Measurements from ENCODE around the gene HTRA3.

HTRA3 gene

GRCh38 chr4:8269535-8270417 is at the start of gene HTRA3:
HTRA3 (plus strand) TSS chr4:8269754; CDS start chr4:8269969, 215 bp downstream.
- DNase-seq (ENCODE audit: low read depth) = no peak

- no peak for DNase-seq (ENCODE audit: low read depth)
Measured at GRCh38 chr4:8220661-8221450, 48.7 kb upstream of the HTRA3 start.

DNA sequence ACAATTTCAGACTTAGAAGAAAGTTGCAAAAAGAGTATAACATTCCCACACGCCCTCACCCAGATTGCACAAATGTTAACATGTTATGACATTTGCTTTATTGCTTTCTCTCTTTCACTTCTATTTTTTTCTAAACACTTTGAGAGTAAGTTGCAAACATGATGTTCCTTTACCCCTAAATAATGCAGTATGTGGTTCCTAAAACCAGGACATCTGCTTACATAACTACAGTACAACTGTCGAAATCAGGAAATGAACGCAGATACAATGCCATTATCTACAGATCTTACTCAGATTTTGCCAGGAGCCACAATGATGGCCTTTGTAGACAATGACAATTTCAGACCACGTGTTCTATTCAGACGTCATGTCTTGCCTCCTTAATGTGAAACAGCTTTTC is 48.1 kb upstream of the HTRA3 start:
- peak; percentile 20 for DNase-seq (ENCODE audit: low read depth)

DNA sequence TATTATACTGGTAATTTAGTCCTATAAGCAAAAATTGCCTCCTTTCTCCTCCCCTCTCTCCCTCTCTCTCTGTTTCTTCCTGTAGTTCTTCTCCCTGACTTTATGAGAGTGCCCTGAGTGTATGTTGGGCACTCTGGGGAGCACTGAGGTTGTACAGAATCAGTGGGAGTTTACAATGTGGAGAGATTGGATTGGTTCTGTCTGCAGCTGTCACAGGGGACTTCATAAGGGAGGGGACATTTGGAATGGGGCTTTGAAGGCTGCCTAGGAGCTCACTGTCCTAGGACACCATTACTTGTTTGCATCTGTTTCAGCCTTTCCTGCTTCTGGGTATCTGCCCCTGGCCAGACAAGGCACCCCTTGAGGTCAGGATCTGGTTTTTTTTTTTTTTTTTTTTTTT is 47.6 kb upstream of the HTRA3 start:
- DNase-seq (ENCODE audit: low read depth) = no peak

DNA sequence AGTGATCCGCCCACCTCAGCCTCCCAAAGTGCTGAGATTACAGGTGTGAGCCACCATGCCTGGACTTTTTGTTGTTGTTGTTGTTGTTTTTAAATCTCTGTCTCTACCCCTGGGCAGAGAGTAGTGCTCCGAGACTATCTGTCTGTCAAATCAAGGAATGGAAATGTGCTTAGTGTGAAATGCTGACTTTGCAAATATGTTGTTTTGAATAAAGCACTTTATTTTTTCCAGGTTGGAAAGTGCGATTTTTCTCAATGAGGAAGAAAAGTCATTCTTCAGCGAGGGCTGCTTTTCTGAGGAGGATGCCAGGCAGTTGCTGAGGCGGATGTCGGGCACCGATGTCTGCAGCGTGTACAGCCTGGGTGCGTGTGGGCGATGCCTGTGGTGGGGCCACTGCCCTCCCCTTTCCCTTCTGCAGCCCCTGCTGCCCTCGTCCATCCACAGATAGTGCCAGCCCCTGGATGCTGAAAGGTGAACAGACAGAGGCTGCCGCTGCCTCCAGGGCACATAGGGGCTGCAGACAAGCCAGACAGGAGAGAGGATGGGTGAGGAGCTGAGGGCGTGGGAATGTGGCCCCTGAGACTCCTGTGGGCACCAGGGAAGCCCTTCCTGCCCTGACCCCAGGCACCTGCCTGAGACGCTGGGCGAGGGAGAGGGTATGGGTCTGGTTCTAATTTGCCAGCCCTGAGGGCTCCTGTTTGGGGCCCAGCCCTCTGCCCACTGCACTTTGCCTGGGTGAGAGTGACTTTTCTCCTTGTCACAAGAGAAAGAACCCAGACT is 46.8 kb upstream of the HTRA3 start:
- no peak for DNase-seq (ENCODE audit: low read depth)

DNA sequence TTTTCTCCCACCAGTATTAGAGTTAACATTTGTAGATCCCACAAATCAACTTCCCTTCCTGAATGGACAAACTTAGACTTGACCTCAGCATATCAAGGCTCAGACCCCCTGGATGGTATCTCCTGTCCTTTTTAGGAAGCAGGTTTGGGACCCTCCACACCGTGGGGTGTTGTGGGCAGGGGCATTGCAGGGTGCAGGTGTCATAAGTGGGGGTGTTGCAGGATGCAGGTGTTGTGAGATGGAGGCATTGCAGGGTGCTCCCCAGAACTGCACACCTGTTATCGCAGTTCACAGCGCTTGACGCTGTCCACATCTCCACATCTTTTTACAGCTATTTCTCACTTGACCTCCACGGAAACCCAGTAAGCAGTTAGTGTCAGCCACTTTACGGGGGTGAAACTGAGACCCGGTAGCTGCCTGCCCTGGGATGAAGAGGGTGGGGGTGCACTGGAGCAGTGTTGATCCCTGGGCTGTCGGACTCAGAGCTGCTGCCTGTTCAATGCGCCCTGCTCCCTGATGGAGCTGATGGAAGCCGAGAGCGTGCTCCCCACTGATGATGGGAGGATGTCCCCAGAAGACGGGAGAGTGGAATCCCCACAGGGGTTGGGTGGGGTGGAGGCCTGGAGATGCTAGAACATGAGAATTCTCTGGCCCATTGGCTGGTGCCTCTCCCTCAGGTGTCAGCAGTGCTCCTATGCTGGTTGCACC is 45.1 kb upstream of the HTRA3 start:
- no peak for DNase-seq (ENCODE audit: low read depth)

DNA sequence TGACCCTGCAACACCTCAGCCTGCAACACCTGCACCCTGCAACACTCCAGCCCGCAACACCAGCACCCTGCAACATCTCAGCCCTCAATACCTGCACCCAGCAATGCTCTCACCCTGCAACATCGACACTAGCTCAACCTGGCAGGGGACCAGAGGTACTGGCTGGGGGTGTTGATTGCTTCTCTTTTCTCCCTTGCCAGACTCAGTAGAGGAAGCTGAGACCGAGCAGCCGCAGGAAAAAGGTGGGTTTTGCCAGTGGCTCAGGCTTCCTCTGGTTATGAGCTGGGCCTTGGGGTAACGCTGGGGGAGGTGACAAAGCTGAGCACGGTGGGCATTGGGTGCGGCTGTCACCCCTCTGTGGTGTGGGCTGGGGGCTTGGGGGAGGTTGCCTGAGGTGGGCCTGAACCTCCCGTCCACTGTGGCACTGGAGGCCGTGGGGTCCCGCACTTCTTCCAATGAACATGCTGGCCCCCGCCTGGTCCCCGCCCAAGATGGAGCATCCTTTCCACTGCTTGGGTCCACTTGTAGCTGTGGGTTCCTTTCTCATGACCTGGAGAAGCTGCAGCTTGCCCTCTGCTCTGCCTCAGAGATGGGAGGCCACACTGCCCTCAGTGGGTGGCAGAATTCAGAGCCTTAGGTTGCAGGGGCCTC is 44.5 kb upstream of the HTRA3 start:
- DNase-seq (ENCODE audit: low read depth) = no peak

DNA sequence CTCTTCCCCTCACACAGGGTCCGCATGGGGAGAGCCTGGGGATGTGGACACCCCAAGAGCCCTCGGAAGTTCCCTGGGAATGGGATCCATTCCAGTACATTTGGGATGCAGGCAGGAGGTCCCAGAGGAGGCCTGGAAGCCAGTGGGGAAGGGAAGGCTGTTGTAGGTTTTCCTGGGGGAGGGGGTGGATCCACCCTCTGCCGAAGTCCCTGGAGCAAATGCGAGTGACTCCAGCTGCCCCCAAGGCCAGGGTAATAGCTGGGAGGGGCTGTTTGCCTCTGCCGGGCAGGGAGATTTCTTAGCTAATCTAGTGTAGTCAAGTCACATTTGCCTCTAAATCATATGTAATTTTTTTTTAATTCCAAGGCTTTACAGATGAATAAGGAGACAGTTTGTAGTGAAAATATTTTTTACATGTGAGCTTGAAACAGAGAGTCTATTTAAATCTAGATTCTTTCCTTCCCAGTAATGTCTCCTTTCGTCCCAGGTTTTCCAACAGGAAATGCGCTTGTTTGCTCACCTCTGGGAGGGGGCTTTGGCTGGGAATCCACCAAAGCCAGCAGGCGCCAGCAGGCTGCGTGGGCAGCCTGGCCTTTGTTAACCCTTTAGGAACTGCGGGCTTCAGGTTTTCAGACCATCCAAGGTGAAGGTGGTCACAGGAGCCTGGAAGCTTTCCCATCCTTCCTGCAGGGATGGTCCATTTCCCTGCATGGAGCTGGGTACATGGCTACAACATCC is 43.7 kb upstream of the HTRA3 start:
- DNase-seq (ENCODE audit: low read depth) = no peak

- no peak for DNase-seq (ENCODE audit: low read depth)
Measured at GRCh38 chr4:8227201-8227770, 42.3 kb upstream of the HTRA3 start.

GRCh38 chr4:8227771-8228318 is 41.7 kb upstream of the HTRA3 start:
- DNase-seq (ENCODE audit: low read depth) = no peak

GRCh38 chr4:8228319-8229250 is 41.0 kb upstream of the HTRA3 start:
- DNase-seq (ENCODE audit: low read depth) = peak; percentile 22

DNA sequence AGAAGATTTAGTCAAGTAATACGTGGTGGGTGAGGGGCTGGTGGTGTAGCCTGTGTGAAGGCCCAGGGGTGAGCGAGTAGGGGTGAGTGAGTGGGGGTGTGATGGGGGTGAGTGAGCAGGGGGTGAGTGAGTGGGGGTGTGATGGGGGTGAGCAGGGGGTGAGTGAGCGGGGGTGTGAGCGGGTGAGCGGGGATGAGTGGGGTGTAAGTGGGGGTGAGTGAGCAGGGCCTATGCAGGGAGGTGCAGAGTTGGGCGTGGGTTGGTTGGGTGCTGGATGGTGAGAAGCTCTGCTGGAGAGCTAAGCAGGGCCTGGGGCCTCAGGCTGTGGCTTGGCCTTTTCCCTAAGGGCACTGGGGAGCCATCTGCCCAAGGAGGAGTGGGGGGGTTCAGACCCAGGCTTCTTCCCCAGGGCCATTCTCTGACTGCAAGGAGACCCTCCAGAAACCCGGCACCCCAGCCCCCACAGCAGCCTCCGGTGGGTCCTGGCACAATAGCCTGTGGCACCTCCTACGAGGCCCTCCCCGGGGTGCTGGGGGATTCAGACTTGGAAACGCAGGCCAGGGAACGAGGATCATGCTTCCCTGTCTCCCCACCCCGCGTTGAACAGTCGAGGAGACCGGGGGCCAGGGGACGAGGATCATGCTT is 40.1 kb upstream of the HTRA3 start:
- no peak for DNase-seq (ENCODE audit: low read depth)

DNA sequence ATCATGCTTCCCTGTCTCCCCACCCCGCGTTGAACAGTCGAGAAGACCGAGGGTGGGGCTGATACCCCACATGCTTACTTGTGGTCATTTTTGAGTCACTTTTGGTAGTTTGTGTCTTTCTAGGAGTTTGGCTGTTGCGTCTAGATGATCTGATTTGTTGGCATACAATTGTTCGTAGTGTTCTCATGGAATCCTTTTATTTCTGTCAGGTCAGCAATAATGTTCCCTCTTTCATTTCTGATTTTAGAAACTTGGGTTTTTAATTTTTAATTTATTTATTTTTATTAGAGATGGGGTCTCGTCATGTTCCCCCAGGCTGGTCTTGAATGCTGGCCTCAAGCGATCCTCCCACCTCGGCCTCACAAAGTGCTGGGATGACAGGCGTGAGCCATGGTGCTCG is 39.5 kb upstream of the HTRA3 start:
- no peak for DNase-seq (ENCODE audit: low read depth)

DNA sequence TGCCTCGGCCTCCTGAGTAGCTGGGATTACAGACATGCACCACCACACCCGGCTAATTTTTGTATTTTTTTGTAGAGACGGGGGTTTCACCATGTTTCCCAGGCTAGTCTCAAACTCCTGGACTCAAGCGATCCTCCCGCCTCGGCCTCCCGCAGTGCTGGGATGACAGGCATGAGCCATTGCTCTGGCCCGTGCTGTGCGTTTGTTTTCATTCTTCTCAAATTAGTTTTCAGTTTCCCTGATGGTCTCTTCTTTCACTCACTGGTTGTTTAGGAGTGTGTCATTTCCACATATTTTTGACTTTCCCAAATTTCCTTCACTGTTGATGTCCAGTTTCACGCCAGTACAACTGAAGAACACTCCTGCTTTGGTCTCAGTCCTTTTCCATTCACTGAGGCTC is 38.7 kb upstream of the HTRA3 start:
- no peak for DNase-seq (ENCODE audit: low read depth)

- DNase-seq (ENCODE audit: low read depth) = no peak
Measured at GRCh38 chr4:8231551-8232049, 38.0 kb upstream of the HTRA3 start.

DNA sequence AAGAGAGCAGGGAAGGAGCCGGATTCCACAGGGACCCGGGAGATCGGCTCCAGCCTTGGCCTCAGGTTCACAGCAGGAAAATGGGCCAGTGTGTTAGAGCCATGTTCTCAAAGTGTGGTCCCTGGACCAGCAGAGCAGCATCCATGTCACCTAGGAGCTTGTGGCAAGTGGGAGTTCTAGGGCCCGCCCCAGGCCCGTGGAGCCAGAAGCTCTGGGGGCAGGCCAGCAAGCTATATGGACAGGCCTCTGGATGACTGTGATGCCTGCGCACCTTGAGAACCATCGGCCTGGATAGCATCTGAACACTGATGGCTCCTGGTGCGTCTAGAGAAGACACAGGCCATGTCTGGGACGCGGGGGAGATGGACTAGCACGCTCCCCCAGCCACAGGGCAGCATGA is 36.8 kb upstream of the HTRA3 start:
- DNase-seq (ENCODE audit: low read depth) = no peak

GRCh38 chr4:8233672-8234484 is 35.7 kb upstream of the HTRA3 start:
- DNase-seq (ENCODE audit: low read depth) = no peak

Measured in HS-5 (cell line).